K562 (cell line): ENCODE measurements around the gene BLTP2. TPM values are rescaled to one million over a fixed set of nuclear protein-coding genes. Genes with fewer than 3 reads are reported as not detected.
A peak's percentile ranks its signal among the peaks of the same experiment; 100 is the strongest.

ENCODE experiments used
- ATF1 ChIP-seq, 2 experiments: fragments of 450-650 bp in 1 of 2; IDR thresholded peaks; 2 replicates each; pipeline ENCODE4 v1.6.1; 2016; ENCODE audit warnings: missing compliant biosample characterization in 1 of 2, missing genetic modification characterization in 1 of 2
- CBFA2T2 ChIP-seq: fragments of 450-650 bp; conservative IDR thresholded peaks from 2 replicates; pipeline ENCODE4 v1.6.1; 2017; ENCODE audit warnings: mild to moderate bottlenecking
- CBFB ChIP-seq: sonication (generic); formaldehyde crosslinking; IDR thresholded peaks from 2 replicates; pipeline ENCODE4 v1.4.0; 2020; ENCODE audit warnings: mild to moderate bottlenecking, missing genetic modification reagents
- CREM ChIP-seq: IDR thresholded peaks from 2 replicates; pipeline ENCODE4 v1.6.1; 2014; ENCODE audit warnings: antibody characterized with exemption, low read depth
- DIDO1 ChIP-seq: fragments of 450-650 bp; IDR thresholded peaks from 2 replicates; pipeline ENCODE4 v1.6.1; 2016; ENCODE audit warnings: low read depth, missing biosample characterization, missing genetic modification characterization
- DPF2 ChIP-seq: fragments of 450-650 bp; IDR thresholded peaks from 2 replicates; pipeline ENCODE4 v1.6.1; 2016
- GATAD2A ChIP-seq: fragments of 450-650 bp; IDR thresholded peaks from 2 replicates; pipeline ENCODE4 v1.6.1; 2017
- JUNB ChIP-seq: fragments of 450-650 bp; formaldehyde crosslinking; conservative IDR thresholded peaks from 2 replicates; pipeline ENCODE4 v1.4.0; 2020; ENCODE audit warnings: mild to moderate bottlenecking
- JUND ChIP-seq, 2 experiments: IDR thresholded peaks; 2 replicates in 1 of 2; 3 replicates in 1 of 2; pipeline ENCODE4 v1.6.1; 2011; ENCODE audit warnings: borderline replicate concordance in 2 of 2, low read depth in 2 of 2, low read length in 2 of 2, improper control_type of control experiment in 1 of 2, missing biosample characterization in 1 of 2, missing genetic modification characterization in 1 of 2, missing genetic modification reagents in 1 of 2
- KDM1A ChIP-seq, 2 experiments: fragments of 450-650 bp; IDR thresholded peaks; 2 replicates each; pipeline ENCODE4 v1.6.1; 2016; ENCODE audit warnings: mild to moderate bottlenecking in 2 of 2
- MAFK ChIP-seq: IDR thresholded peaks from 2 replicates; pipeline ENCODE4 v1.6.1; 2011; ENCODE audit warnings: low read length, improper control_type of control experiment
- NCOA4 ChIP-seq: fragments of 450-650 bp; IDR thresholded peaks from 2 replicates; pipeline ENCODE4 v1.6.1; 2018; ENCODE audit warnings: mild to moderate bottlenecking; ENCODE audit not compliant: partially characterized antibody
- NR4A1 ChIP-seq, 2 experiments: fragments of 250-450 bp in 1 of 2; fragments of 450-650 bp in 1 of 2; sonication (Bioruptor Pico) in 1 of 2; IDR thresholded peaks; 2 replicates each; pipeline versions ENCODE4 v1.4.0 to v1.6.1; 2016 to 2020; ENCODE audit warnings: mild to moderate bottlenecking in 2 of 2, missing compliant biosample characterization in 1 of 2, missing genetic modification characterization in 1 of 2, moderate library complexity in 1 of 2
- POLR2G ChIP-seq: fragments of 200-400 bp; formaldehyde crosslinking; IDR thresholded peaks from 2 replicates; pipeline ENCODE4 v1.6.1; 2017; ENCODE audit warnings: low read depth, mild to moderate bottlenecking, antibody characterized with exemption, low read length, moderate library complexity
- POLR2H ChIP-seq: IDR thresholded peaks from 2 replicates; pipeline ENCODE4 v1.6.1; 2016; ENCODE audit warnings: missing genetic modification characterization, low read depth, mild to moderate bottlenecking, control low read depth, missing compliant biosample characterization, moderate library complexity
- SNIP1 ChIP-seq: fragments of 450-650 bp; IDR thresholded peaks from 2 replicates; pipeline ENCODE4 v1.7.1; 2017; ENCODE audit warnings: low read depth, mild to moderate bottlenecking
- TAF7 ChIP-seq: fragments of 450-650 bp; IDR thresholded peaks from 2 replicates; pipeline ENCODE4 v1.6.1; 2016; ENCODE audit warnings: missing genetic modification characterization, missing compliant biosample characterization
- TCF7 ChIP-seq: sonication (generic); IDR thresholded peaks from 2 replicates; pipeline ENCODE4 v1.6.1; 2016; ENCODE audit warnings: antibody characterized with exemption, borderline replicate concordance
- TFAP4 ChIP-seq: sonication (generic); formaldehyde crosslinking; IDR thresholded peaks from 2 replicates; pipeline ENCODE4 v1.8.0; 2022; ENCODE audit warnings: missing genetic modification reagents, mild to moderate bottlenecking, moderate library complexity, borderline replicate concordance
- YY1 ChIP-seq, 3 experiments: IDR thresholded peaks; 2 replicates each; pipeline ENCODE4 v1.6.1; 2011; ENCODE audit warnings: low read length in 2 of 3, mild to moderate bottlenecking in 2 of 3, moderate library complexity in 2 of 3, borderline replicate concordance in 1 of 3, control low read depth in 1 of 3, low read depth in 1 of 3; ENCODE audit not compliant: insufficient read depth in 3 of 3, insufficient replicate concordance in 2 of 3, control insufficient read depth in 1 of 3, insufficient read length in 1 of 3; ENCODE audit errors: extremely low read depth in 1 of 3
- ZBED1 ChIP-seq: IDR thresholded peaks from 2 replicates; pipeline ENCODE4 v1.6.1; 2014
- ZBTB43 ChIP-seq: sonication (generic); formaldehyde crosslinking; IDR thresholded peaks from 2 replicates; pipeline ENCODE4 v1.8.0; 2023; ENCODE audit warnings: mild to moderate bottlenecking, missing genetic modification reagents
- ZNF224 ChIP-seq: sonication (generic); formaldehyde crosslinking; IDR thresholded peaks from 2 replicates; pipeline ENCODE4 v1.8.0; 2022; ENCODE audit warnings: mild to moderate bottlenecking, missing genetic modification reagents
- polyA plus RNA-seq, 8 experiments: library from polyadenylated mRNA; depleted of rRNA in 4 of 8; stranded (reverse) in 5 of 8; unstranded in 3 of 8; fragments of >200 nt; fragmentation: Nextera tagmentation in 2 of 8; fragmentation: Illumina TruSeq in 1 of 8; extraction: Ambion mirVana in 2 of 8; extraction: Trizol in 1 of 8; gene quantifications; 2 replicates each; pipeline versions ENCODE4 v1.2.1 to v1.2.3, GENCODE V29; 2011 to 2014; ENCODE audit warnings: inconsistent platforms in 1 of 8, missing spikeins in 1 of 8
- total RNA-seq, 7 experiments: library from RNA; depleted of rRNA in 6 of 7; stranded (reverse); fragments of >200 nt in 6 of 7; fragmentation: Illumina TruSeq in 2 of 7; extraction: Trizol in 2 of 7; gene quantifications; 2 replicates each; pipeline versions ENCODE4 v1.2.1 to v1.2.3, GENCODE V29; 2011 to 2021; ENCODE audit warnings: low replicate concordance in 1 of 7

The BLTP2 gene
- total and polyA plus RNA-seq, 9 of the 15 experiments (the other 6 are each of a cell fraction or from before 2014, with no cell fraction given): 14.7 to 174 (median 103) TPM

- TF ChIP-seq ZBTB43 (peak; percentile 41; the same call in 1 of the 2 replicates), KDM1A (IDR thresholded peaks at IDR 0.05) (peak in 1 of 2 experiments; percentile 32; a peak in 2 of 4 replicates), SNIP1 (no peak), YY1 (IDR thresholded peaks at IDR 0.05; ENCODE audit: borderline replicate concordance in 1 of 3, control insufficient read depth in 1 of 3, extremely low read depth in 1 of 3, insufficient read depth in 3 of 3, insufficient read length in 1 of 3, insufficient replicate concordance in 2 of 3, low read depth in 1 of 3, low read length in 2 of 3) (peak in 1 of 3 experiments; percentile 31), TFAP4 (CRISPR knock-in tag) (peak; percentile 53; the same call in 1 of the 2 replicates), GATAD2A (no peak; the same call in 1 of the 2 replicates), DPF2 (peak; percentile 70), DIDO1 (tag) (no peak), ZNF224 (CRISPR knock-in tag) (no peak), MAFK (peak; percentile 2; the same call in 1 of the 2 replicates), NR4A1 (CRISPR knock-in tag; IDR thresholded peaks at IDR 0.05) (peak; percentile 51; the same call in 1 of the 2 replicates), NR4A1 (tag; IDR thresholded peaks at IDR 0.05) (0 out of 2 replicates have a peak, but pooled peaks have one; percentile 16), TAF7 (tag) (peak; percentile 19; the same call in 1 of the 2 replicates), NCOA4 (no peak), TCF7 (no peak), JUNB (CRISPR knock-in tag) (no peak), POLR2G (peak; percentile 61; the same call in 1 of the 2 replicates), CREM (peak; percentile 82), CBFB (0 out of 2 replicates have a peak, but pooled peaks have one; percentile 33), ZBED1 (no peak), POLR2H (tag) (peak; percentile 78), CBFA2T2 (no peak), ATF1 (CRISPR knock-in tag; IDR thresholded peaks at IDR 0.05) (no peak), ATF1 (tag; IDR thresholded peaks at IDR 0.05) (peak; percentile 87), JUND (IDR thresholded peaks at IDR 0.05; ENCODE audit: borderline replicate concordance, low read depth, low read length) (no peak), JUND (tag; IDR thresholded peaks at IDR 0.05; ENCODE audit: borderline replicate concordance, low read depth, low read length) (peak; percentile 70; the same call in 2 of the 3 replicates)
These were observed 45.4 kb downstream of the BLTP2 start (continued) for GRCh38 chr17:28599311-28600184.
